HL-60 (cell line): ENCODE results near the gene CRTC1.
A peak's percentile ranks its signal among the peaks of the same experiment; 100 is the strongest.

ENCODE experiments used
- CTCF ChIP-seq: IDR thresholded peaks from one replicate; pipeline ENCODE4 v1.5.1; 2011; ENCODE audit warnings: low read length, control low read depth, inconsistent platforms; ENCODE audit not compliant: insufficient read depth
- POLR2AphosphoS5 ChIP-seq: IDR thresholded peaks from 2 replicates; pipeline ENCODE4 v1.6.1; 2012; ENCODE audit warnings: low read depth

GRCh38 chr19:18772620-18773587 is 89.4 kb downstream of the CRTC1 start:
- TF ChIP-seq POLR2AphosphoS5 (0 out of 2 replicates have a peak, but pooled peaks have one; percentile 12), CTCF (no peak)
